ENCODE data around the gene HECA.

DNA sequence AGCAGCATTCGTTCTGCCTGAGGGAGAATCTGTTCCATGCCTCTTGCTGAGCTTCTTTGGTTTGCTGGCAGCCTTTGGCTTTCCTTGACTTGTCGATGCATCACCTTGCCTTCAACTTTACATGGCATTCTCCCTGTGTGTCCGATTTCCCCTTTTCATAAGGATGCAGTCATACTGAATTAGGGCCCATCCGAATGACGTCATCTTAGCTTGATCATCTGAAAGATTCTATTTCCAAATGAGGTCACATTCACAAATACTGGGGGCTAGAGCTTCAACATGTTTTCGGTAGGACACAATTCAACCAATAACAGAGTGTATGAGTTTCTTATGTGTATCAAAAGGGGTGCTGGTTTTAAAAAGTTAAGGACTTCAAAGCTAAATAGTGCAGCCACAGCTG, 27.8 kb upstream of the HECA start:
- TF ChIP-seq, protein P1, sequence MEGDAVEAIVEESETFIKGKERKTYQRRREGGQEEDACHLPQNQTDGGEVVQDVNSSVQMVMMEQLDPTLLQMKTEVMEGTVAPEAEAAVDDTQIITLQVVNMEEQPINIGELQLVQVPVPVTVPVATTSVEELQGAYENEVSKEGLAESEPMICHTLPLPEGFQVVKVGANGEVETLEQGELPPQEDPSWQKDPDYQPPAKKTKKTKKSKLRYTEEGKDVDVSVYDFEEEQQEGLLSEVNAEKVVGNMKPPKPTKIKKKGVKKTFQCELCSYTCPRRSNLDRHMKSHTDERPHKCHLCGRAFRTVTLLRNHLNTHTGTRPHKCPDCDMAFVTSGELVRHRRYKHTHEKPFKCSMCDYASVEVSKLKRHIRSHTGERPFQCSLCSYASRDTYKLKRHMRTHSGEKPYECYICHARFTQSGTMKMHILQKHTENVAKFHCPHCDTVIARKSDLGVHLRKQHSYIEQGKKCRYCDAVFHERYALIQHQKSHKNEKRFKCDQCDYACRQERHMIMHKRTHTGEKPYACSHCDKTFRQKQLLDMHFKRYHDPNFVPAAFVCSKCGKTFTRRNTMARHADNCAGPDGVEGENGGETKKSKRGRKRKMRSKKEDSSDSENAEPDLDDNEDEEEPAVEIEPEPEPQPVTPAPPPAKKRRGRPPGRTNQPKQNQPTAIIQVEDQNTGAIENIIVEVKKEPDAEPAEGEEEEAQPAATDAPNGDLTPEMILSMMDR (conservative IDR thresholded peaks at IDR 0.05 in 1 of 2, IDR thresholded peaks at IDR 0.05 in 1 of 2; ENCODE audit: low read depth in 1 of 2, low read length in 2 of 2) = no peak
- no peak for TF ChIP-seq EZH2 (IDR thresholded peaks at IDR 0.05; ENCODE audit: low read length, missing control alignments)
